Measurements from ENCODE around the gene RTN4RL1. TPM values are rescaled to one million over a fixed set of nuclear protein-coding genes. Genes with fewer than 3 reads are reported as not detected.

RTN4RL1 gene
- total and polyA plus RNA-seq, 2 of the 13 experiments (the other 11 are each of a cell fraction or from before 2014, with no cell fraction given) = 0.01 TPM; not detected in 1

DNA sequence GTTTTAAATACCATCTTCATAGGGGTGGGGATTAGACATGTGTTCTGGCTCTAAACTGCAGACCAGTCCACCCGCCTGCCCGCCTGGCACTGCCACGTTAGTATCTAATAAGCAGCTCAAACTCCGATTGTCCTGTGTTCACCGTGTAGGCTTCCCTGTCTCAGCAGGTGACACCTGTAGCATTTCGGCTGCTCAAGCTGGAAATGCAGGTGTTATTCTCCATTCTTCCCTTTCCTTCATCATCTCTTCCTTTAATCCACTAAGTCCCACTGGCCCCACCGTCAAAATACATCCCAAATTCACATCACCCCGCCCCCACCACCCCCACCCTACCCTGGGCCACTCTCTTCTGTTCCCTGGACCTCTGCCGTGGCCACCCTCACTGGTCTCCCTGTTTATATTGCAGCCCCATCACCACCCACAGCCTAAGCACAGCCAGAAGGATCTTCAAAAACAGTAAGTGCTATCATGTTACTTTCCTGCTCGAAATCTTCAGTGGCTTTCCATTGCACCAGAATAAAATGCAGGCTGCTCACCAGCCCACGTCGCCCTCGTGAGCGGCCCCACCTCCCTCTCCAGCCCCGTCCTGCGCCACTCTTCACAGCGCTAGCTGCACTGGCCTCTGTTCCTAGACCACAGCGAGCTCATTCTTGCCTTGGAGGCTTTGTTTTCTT, 65.1 kb downstream of the RTN4RL1 start:
- BruUV-seq (replicated peaks) = no TSS peak
- DNase-seq (ENCODE audit: low spot score) (no peak), ATAC-seq (no peak), FAIRE-seq (no peak)
- Histone ChIP-seq H3K4me3 (replicated peaks in 1 of 3; ENCODE audit: insufficient read depth in 1 of 3, low read depth in 2 of 3, low read length in 3 of 3) (no peak overlapping the region), H3K27ac (ENCODE audit: extremely low read length, insufficient read depth, low read length) (no peak overlapping the region), H3K4me1 (ENCODE audit: insufficient read depth, low read length) (peaks cover 28% of the 10 kb centered on the region), H3K27me3 (ENCODE audit: control insufficient read depth in 1 of 2, insufficient read depth in 2 of 2, low read length in 2 of 2) (peaks cover 6 to 27% of the 10 kb centered on the region in 2 experiments; a peak in 4 of 5 replicates), H3K9ac (ENCODE audit: insufficient read depth, low read depth, low read length) (no peak overlapping the region), H3K79me2 (ENCODE audit: insufficient read depth, low read length) (no peaks in the 10 kb centered on the region), H2AFZ (ENCODE audit: low read length) (no peak overlapping the region), H3K9me3 (ENCODE audit: low read length) (no peaks in the 10 kb centered on the region), H4K20me1 (ENCODE audit: insufficient read depth, low read length) (no peaks in the 10 kb centered on the region), H3K36me3 (replicated peaks in 1 of 2; ENCODE audit: control insufficient read depth in 1 of 2, insufficient read depth in 2 of 2, low read length in 2 of 2) (no peaks in the 10 kb centered on the region), H3K4me2 (ENCODE audit: low read depth, low read length) (no peak overlapping the region)
- in situ Hi-C loops (cut with HindIII; ENCODE audit: extremely low pct_ligation_motif_present, low pct_unique_long_range_greater_than_20kb) = no loop called here
- WGBS (ENCODE audit: low lambda C conversion rate) = 40% methylated on average over 15 of the region's 18 CpGs
- intact Hi-C loops (cut with micrococcal nuclease; ENCODE audit: unreplicated experiment) = loop anchor here (5.0 kb wide), 1 partner anchor 53 kb away; no protein-coding TSS in a partner anchor
- CTCF ChIA-PET (ENCODE audit: low intra/inter-chr PET ratio, low total read pairs) = no interaction called here
- POLR2A ChIA-PET = interaction anchor here (1.9 kb wide), 1 partner anchor 36 kb away, joined by 6 read pairs; no protein-coding TSS in a partner anchor
- TF ChIP-seq, protein P1, sequence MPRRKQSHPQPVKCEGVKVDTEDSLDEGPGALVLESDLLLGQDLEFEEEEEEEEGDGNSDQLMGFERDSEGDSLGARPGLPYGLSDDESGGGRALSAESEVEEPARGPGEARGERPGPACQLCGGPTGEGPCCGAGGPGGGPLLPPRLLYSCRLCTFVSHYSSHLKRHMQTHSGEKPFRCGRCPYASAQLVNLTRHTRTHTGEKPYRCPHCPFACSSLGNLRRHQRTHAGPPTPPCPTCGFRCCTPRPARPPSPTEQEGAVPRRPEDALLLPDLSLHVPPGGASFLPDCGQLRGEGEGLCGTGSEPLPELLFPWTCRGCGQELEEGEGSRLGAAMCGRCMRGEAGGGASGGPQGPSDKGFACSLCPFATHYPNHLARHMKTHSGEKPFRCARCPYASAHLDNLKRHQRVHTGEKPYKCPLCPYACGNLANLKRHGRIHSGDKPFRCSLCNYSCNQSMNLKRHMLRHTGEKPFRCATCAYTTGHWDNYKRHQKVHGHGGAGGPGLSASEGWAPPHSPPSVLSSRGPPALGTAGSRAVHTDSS (CRISPR knock-in tag; conservative IDR thresholded peaks at IDR 0.05) = no peak
- TF ChIP-seq ATF4 (CRISPR knock-in tag; IDR thresholded peaks at IDR 0.05) (no peak), ZNF615 (CRISPR knock-in tag; IDR thresholded peaks at IDR 0.05; ENCODE audit: borderline replicate concordance) (no peak), ZFP37 (CRISPR knock-in tag; IDR thresholded peaks at IDR 0.05; ENCODE audit: borderline replicate concordance) (no peak), ZNF256 (CRISPR knock-in tag; conservative IDR thresholded peaks at IDR 0.05) (no peak), NFYB (CRISPR knock-in tag; IDR thresholded peaks at IDR 0.05) (no peak), ZNF550 (CRISPR knock-in tag; IDR thresholded peaks at IDR 0.05; ENCODE audit: borderline replicate concordance) (no peak), ZC3H4 (CRISPR knock-in tag; IDR thresholded peaks at IDR 0.05; ENCODE audit: borderline replicate concordance) (no peak), CTCF (CRISPR knock-in tag; IDR thresholded peaks at IDR 0.05) (no peak), XBP1 (CRISPR knock-in tag; IDR thresholded peaks at IDR 0.05) (no peak), ATM (IDR thresholded peaks at IDR 0.05; ENCODE audit: borderline replicate concordance) (no peak), GMEB1 (CRISPR knock-in tag; IDR thresholded peaks at IDR 0.05; ENCODE audit: borderline replicate concordance) (no peak), SRSF1 (optimal IDR thresholded peaks at IDR 0.05; ENCODE audit: low read depth, low read length) (no peak)
- TF ChIP-seq, protein P2, sequence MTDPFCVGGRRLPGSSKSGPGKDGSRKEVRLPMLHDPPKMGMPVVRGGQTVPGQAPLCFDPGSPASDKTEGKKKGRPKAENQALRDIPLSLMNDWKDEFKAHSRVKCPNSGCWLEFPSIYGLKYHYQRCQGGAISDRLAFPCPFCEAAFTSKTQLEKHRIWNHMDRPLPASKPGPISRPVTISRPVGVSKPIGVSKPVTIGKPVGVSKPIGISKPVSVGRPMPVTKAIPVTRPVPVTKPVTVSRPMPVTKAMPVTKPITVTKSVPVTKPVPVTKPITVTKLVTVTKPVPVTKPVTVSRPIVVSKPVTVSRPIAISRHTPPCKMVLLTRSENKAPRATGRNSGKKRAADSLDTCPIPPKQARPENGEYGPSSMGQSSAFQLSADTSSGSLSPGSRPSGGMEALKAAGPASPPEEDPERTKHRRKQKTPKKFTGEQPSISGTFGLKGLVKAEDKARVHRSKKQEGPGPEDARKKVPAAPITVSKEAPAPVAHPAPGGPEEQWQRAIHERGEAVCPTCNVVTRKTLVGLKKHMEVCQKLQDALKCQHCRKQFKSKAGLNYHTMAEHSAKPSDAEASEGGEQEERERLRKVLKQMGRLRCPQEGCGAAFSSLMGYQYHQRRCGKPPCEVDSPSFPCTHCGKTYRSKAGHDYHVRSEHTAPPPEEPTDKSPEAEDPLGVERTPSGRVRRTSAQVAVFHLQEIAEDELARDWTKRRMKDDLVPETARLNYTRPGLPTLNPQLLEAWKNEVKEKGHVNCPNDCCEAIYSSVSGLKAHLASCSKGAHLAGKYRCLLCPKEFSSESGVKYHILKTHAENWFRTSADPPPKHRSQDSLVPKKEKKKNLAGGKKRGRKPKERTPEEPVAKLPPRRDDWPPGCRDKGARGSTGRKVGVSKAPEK (CRISPR knock-in tag; IDR thresholded peaks at IDR 0.05; ENCODE audit: borderline replicate concordance) = no peak

Measured in HepG2 (cell line).